HuH-7.5 (cell line): ENCODE measurements around the gene PCDHGA11.
"Not testable (repeated sequence)": the region's sequence is repeated elsewhere in the genome, so short reads cannot be mapped to it uniquely, and the experiment has no call there.

Experiments
- DNase-seq: peaks from one replicate; pipeline ENCODE4 v3.0.0; 2011; ENCODE audit warnings: low spot score

Gene PCDHGA11

DNA sequence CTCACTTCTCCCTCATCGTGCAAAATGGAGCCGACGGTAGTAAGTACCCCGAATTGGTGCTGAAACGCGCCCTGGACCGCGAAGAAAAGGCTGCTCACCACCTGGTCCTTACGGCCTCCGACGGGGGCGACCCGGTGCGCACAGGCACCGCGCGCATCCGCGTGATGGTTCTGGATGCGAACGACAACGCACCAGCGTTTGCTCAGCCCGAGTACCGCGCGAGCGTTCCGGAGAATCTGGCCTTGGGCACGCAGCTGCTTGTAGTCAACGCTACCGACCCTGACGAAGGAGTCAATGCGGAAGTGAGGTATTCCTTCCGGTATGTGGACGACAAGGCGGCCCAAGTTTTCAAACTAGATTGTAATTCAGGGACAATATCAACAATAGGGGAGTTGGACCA is 10.4 kb downstream of the PCDHGA11 start:
- DNase-seq: no peak

DNA sequence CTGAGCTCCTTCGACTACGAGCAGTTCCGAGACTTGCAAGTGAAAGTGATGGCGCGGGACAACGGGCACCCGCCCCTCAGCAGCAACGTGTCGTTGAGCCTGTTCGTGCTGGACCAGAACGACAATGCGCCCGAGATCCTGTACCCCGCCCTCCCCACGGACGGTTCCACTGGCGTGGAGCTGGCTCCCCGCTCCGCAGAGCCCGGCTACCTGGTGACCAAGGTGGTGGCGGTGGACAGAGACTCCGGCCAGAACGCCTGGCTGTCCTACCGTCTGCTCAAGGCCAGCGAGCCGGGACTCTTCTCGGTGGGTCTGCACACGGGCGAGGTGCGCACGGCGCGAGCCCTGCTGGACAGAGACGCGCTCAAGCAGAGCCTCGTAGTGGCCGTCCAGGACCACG is 11.5 kb downstream of the PCDHGA11 start:
- not testable (repeated sequence) for DNase-seq

- not testable (repeated sequence) for DNase-seq
Measured at GRCh38 chr5:141432726-141433125, 11.9 kb downstream of the PCDHGA11 start.

DNA sequence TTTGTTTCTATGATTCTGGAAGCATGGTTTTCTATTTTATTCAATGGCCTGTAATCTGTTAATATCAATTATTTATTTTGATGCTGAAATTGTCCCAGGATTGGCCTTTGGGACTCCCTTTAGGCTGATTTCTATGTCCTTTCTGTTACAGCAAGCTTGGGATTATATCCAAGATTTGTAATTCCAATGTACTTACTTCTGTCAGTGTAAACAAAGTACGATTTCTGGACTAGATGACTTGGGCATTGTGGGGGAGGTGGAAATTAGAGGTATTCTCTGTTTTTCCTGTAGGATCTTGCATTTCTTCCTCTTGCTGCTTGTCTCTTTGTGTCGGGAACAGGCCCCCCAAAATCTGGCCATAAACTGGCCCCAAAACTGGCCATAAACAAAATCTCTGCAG is 13.2 kb downstream of the PCDHGA11 start:
- DNase-seq: no peak

DNA sequence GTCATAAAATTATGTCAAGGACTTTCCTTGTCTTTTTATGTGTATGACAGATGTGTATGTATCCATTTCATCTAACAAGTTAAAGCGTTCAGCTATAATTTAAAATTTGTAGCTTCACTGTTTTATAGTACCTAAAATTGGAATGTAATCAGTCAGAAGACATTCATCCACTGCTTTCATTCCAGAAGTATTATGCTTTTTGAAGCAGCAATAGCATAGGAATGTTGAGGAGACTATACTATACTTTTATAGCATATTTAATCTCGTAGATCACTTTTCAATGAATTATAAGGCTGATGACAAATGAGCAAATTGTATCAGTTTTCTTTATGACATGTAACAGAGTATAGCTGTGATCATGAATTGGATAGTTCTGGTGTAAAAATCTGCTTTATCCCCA is 16.4 kb downstream of the PCDHGA11 start:
- DNase-seq: no peak

DNA sequence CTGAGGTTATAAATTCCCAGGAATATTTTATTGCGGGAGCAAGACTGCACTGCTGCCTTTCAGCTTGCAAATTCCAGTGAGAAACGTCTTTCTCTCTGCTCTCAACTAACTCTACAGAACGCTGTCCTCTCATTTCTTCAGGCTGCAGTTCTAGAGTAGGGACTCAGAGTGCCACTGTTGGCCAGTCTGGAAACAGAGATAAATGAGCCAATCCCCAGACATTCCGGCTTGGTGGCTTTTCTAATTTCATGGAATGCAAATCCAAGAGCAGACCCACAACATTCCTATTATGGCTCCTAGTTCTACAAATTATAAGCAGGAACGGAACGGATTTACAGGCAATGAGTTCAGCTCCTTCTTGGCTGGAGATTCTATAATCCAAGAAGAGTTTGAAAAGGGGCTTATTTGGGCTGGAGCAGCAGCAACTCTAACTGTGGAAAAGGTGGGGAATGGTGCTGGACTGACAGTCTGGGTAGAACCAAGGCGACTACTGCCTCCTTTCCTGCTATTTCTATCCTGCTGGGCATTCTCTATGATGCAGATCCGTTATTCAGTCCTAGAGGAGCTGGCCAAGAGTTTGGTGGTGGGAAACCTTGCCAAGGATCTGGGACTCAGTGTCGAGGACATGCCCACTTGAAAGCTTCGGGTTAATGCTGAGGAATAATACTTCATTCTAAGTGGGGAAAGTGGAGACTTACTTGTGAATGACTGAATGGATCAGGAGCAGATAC is 18.7 kb downstream of the PCDHGA11 start:
- DNase-seq: no peak

- no peak for DNase-seq
Measured at GRCh38 chr5:141440341-141440740, 19.5 kb downstream of the PCDHGA11 start.

DNA sequence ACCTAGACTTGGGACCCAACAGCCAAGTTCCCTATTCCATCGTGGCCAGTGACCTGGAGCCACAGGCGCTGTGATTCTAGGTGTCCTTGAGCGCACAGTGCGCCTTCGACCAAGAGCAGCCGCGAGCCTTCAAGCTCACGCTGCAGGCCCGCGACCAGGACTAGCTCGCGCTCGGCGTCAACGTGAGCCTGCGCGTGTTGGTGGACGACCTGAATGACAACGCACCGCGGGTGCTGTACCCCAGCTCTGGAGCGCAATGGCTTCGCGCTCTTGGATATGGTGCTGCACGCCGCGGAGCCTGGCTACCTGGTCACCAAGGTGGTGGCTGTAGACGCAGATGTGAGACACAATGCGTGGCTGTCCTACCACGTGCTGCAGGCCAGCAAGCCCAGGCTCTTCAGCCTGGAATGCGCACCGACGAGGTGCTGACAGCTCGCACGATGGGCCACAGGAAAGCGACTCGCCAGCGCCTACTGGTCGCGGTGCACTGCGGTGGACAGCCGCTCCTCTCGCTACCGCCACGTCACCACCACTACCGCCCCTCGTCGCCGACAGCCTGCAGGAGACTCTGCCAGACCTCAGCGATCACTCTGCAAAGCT is 20.8 kb downstream of the PCDHGA11 start:
- no peak for DNase-seq

- no peak for DNase-seq
Measured at GRCh38 chr5:141465351-141465750, 44.5 kb downstream of the PCDHGA11 start.
